ENCODE data around the gene ING3.

Gene ING3

DNA sequence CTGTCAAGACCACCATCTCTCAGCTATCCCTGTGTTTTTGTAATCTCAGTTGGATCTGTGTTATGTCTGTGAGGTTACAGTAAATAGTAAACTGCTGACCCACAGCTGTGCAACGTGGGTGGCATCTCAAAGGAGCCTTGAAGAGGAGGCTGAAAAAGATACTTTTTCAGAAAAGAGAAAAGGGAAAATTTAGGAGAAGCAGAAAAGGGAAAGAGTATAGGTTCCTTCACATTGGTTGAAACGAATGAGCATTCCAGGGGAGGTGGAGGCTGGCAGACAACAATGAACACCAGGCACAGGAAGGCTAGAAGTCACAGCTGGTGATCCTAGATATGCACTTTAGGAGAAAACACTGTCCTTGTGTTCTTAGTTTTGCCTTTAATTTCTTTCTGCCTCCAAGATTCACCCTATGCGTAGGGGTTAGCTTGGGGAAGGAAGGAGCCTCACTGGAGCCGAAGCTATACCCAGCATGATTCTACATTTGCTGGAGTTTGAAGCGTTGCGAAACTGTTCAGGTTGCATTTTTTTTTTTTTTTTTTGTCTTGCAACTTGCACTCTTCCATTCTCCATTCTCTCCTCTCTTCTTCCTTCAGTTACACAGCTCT lies 56.2 kb downstream of the ING3 start:
- H3K36me3 ChIP-seq (ENCODE audit: insufficient read depth, low read length), result no peaks in the 10 kb centered on the region
- H3K27me3 ChIP-seq (ENCODE audit: insufficient read depth, low read length, poor library complexity, severe bottlenecking), result no peaks in the 10 kb centered on the region
- H3K9me3 ChIP-seq (ENCODE audit: insufficient read depth, low read depth, low read length), result no peaks in the 10 kb centered on the region
- no peaks in the 10 kb centered on the region for H3F3A ChIP-seq (ENCODE audit: low read depth)
- no peaks in the 10 kb centered on the region for H3K9me2 ChIP-seq (replicated peaks; ENCODE audit: low read depth, low read length)
- no peaks in the 10 kb centered on the region for H3K79me2 ChIP-seq (ENCODE audit: insufficient read depth, low read length)
- no peaks in the 10 kb centered on the region for H3K4me1 ChIP-seq (ENCODE audit: insufficient read depth, low read length, poor library complexity, severe bottlenecking)
- TF ChIP-seq, protein P1, sequence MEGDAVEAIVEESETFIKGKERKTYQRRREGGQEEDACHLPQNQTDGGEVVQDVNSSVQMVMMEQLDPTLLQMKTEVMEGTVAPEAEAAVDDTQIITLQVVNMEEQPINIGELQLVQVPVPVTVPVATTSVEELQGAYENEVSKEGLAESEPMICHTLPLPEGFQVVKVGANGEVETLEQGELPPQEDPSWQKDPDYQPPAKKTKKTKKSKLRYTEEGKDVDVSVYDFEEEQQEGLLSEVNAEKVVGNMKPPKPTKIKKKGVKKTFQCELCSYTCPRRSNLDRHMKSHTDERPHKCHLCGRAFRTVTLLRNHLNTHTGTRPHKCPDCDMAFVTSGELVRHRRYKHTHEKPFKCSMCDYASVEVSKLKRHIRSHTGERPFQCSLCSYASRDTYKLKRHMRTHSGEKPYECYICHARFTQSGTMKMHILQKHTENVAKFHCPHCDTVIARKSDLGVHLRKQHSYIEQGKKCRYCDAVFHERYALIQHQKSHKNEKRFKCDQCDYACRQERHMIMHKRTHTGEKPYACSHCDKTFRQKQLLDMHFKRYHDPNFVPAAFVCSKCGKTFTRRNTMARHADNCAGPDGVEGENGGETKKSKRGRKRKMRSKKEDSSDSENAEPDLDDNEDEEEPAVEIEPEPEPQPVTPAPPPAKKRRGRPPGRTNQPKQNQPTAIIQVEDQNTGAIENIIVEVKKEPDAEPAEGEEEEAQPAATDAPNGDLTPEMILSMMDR (conservative IDR thresholded peaks at IDR 0.05; ENCODE audit: low read length), result no peak
- TF ChIP-seq EZH2phosphoT487 (IDR thresholded peaks at IDR 0.05; ENCODE audit: borderline replicate concordance), result no peak
- no peak overlapping the region for H3K4me3 ChIP-seq (ENCODE audit: low read length, poor library complexity, severe bottlenecking)
- H2AFZ ChIP-seq (ENCODE audit: low read length), result no peak overlapping the region
- H3K9ac ChIP-seq (ENCODE audit: low read depth, low read length, poor library complexity, severe bottlenecking), result no peak overlapping the region
- H4K20me1 ChIP-seq (ENCODE audit: insufficient read depth, low read length, poor library complexity, severe bottlenecking), result no peaks in the 10 kb centered on the region
- H3K4me2 ChIP-seq (ENCODE audit: low read depth, low read length, poor library complexity, severe bottlenecking), result no peak overlapping the region

DNA sequence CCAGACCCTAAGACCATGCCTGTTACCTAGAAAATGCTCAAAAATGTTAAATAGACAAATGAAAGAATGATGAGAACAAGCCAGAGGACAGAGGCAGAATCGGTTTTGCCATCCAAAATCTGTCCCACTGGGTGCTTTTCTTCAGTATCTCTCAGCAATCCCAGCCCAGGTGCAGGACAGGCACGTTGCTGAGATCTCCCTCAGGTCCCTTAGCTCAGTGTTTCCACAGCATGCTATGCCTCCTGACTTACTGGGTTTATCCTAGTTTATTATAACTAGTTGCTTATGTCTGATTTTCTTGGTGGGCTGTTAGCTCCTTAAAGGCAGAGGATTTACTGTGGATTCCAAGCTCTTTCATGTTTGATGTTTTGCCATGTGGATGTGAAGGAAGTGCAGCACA lies 58.2 kb downstream of the ING3 start:
- Histone ChIP-seq H3K9ac (ENCODE audit: low read depth, low read length, poor library complexity, severe bottlenecking) (no peak overlapping the region), H2AFZ (ENCODE audit: low read length) (no peak overlapping the region), H3K9me2 (replicated peaks; ENCODE audit: low read depth, low read length) (no peaks in the 10 kb centered on the region), H3K36me3 (ENCODE audit: insufficient read depth, low read length) (no peaks in the 10 kb centered on the region), H3K9me3 (ENCODE audit: insufficient read depth, low read depth, low read length) (no peaks in the 10 kb centered on the region), H3F3A (ENCODE audit: low read depth) (no peaks in the 10 kb centered on the region), H3K4me1 (ENCODE audit: insufficient read depth, low read length, poor library complexity, severe bottlenecking) (no peaks in the 10 kb centered on the region), H3K79me2 (ENCODE audit: insufficient read depth, low read length) (no peaks in the 10 kb centered on the region), H4K20me1 (ENCODE audit: insufficient read depth, low read length, poor library complexity, severe bottlenecking) (no peaks in the 10 kb centered on the region), H3K4me2 (ENCODE audit: low read depth, low read length, poor library complexity, severe bottlenecking) (no peak overlapping the region), H3K27me3 (ENCODE audit: insufficient read depth, low read length, poor library complexity, severe bottlenecking) (no peaks in the 10 kb centered on the region), H3K4me3 (ENCODE audit: low read length, poor library complexity, severe bottlenecking) (no peak overlapping the region)
- TF ChIP-seq, protein P1 (conservative IDR thresholded peaks at IDR 0.05; ENCODE audit: low read length), result no peak
- no peak for TF ChIP-seq EZH2phosphoT487 (IDR thresholded peaks at IDR 0.05; ENCODE audit: borderline replicate concordance)

DNA sequence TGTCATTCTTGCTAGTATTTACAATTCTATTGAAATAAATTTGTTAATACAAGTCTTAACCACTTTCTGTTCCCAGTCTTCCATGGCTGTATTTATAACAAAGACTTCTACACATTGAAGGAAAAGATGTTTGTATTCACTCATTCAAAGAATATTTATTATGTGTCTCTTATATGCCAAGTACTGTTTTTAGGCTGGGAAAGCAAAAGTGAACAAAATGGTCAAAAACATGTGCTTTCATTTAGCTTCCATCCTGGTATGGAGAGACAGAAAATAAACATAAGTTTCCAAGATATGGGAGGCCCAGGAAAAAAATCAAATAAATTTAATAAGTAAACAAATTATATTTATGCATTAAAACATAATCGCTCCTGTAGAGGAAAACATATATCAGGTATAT lies 60.8 kb downstream of the ING3 start:
- no peaks in the 10 kb centered on the region for H3F3A ChIP-seq (ENCODE audit: low read depth)
- H3K79me2 ChIP-seq (ENCODE audit: insufficient read depth, low read length), result no peaks in the 10 kb centered on the region
- no peaks in the 10 kb centered on the region for H3K27me3 ChIP-seq (ENCODE audit: insufficient read depth, low read length, poor library complexity, severe bottlenecking)
- no peaks in the 10 kb centered on the region for H4K20me1 ChIP-seq (ENCODE audit: insufficient read depth, low read length, poor library complexity, severe bottlenecking)
- no peak overlapping the region for H3K4me2 ChIP-seq (ENCODE audit: low read depth, low read length, poor library complexity, severe bottlenecking)
- H2AFZ ChIP-seq (ENCODE audit: low read length), result no peak overlapping the region
- TF ChIP-seq EZH2phosphoT487 (IDR thresholded peaks at IDR 0.05; ENCODE audit: borderline replicate concordance), result no peak
- TF ChIP-seq, protein P1 (conservative IDR thresholded peaks at IDR 0.05; ENCODE audit: low read length), result no peak
- no peak overlapping the region for H3K9ac ChIP-seq (ENCODE audit: low read depth, low read length, poor library complexity, severe bottlenecking)
- no peaks in the 10 kb centered on the region for H3K4me1 ChIP-seq (ENCODE audit: insufficient read depth, low read length, poor library complexity, severe bottlenecking)
- no peaks in the 10 kb centered on the region for H3K9me2 ChIP-seq (replicated peaks; ENCODE audit: low read depth, low read length)
- no peaks in the 10 kb centered on the region for H3K9me3 ChIP-seq (ENCODE audit: insufficient read depth, low read depth, low read length)
- no peaks in the 10 kb centered on the region for H3K36me3 ChIP-seq (ENCODE audit: insufficient read depth, low read length)
- no peak overlapping the region for H3K4me3 ChIP-seq (ENCODE audit: low read length, poor library complexity, severe bottlenecking)

Data from Loucy (cell line).